ENCODE measurements around the gene NDUFS6. TPM values are rescaled to one million over a fixed set of nuclear protein-coding genes. Genes with fewer than 3 reads are reported as not detected.

NDUFS6 gene
- total RNA-seq, 1 experiment from 2014 or later = 72.8 TPM

GRCh38 chr5:1770443-1770802, 30.8 kb upstream of the NDUFS6 start:
- TF ChIP-seq CTCF (conservative IDR thresholded peaks at IDR 0.05; ENCODE audit: low read depth, low read length) = no peak
- TF ChIP-seq EZH2 (IDR thresholded peaks at IDR 0.05; ENCODE audit: borderline replicate concordance, low read depth, low read length, poor library complexity, severe bottlenecking) = no peak
- CTCF ChIA-PET = no interaction called here

GRCh38 chr5:1771149-1772065, 29.8 kb upstream of the NDUFS6 start:
- Histone ChIP-seq H3K27ac (ENCODE audit: low read depth, low read length, poor library complexity, severe bottlenecking) (no peak overlapping the region), H3K4me3 (ENCODE audit: low read depth, low read length, poor library complexity, severe bottlenecking) (no peak overlapping the region), H3K27me3 (replicated peaks; ENCODE audit: insufficient read depth, low read depth, low read length, poor library complexity) (peaks cover 61% of the 10 kb centered on the region), H3K9me3 (ENCODE audit: low read depth, low read length, poor library complexity, severe bottlenecking) (no peaks in the 10 kb centered on the region), H3K4me1 (ENCODE audit: insufficient read depth, low read length, poor library complexity, severe bottlenecking) (no peaks in the 10 kb centered on the region), H3K36me3 (ENCODE audit: insufficient read depth, low read length, poor library complexity, severe bottlenecking) (no peaks in the 10 kb centered on the region)
- CTCF ChIA-PET = no interaction called here
- no peak for DNase-seq (ENCODE audit: low spot score)
- BruUV-seq (replicated peaks) = no TSS peak
- POLR2A ChIA-PET (ENCODE audit: low non-redundant PET) = no interaction called here
- intact Hi-C loops (cut with micrococcal nuclease; ENCODE audit: unreplicated experiment) = no loop called here
- TF ChIP-seq EZH2 (IDR thresholded peaks at IDR 0.05; ENCODE audit: borderline replicate concordance, low read depth, low read length, poor library complexity, severe bottlenecking) = no peak
- TF ChIP-seq CTCF (conservative IDR thresholded peaks at IDR 0.05; ENCODE audit: low read depth, low read length) = no peak

More at GRCh38 chr5:1770443-1770802, 30.8 kb upstream of the NDUFS6 start:
- Histone ChIP-seq H3K4me3 (ENCODE audit: low read depth, low read length, poor library complexity, severe bottlenecking) (no peak overlapping the region), H3K27me3 (replicated peaks; ENCODE audit: insufficient read depth, low read depth, low read length, poor library complexity) (peaks cover 66% of the 10 kb centered on the region), H3K9me3 (ENCODE audit: low read depth, low read length, poor library complexity, severe bottlenecking) (no peaks in the 10 kb centered on the region), H3K27ac (ENCODE audit: low read depth, low read length, poor library complexity, severe bottlenecking) (no peak overlapping the region), H3K36me3 (ENCODE audit: insufficient read depth, low read length, poor library complexity, severe bottlenecking) (no peaks in the 10 kb centered on the region), H3K4me1 (ENCODE audit: insufficient read depth, low read length, poor library complexity, severe bottlenecking) (no peaks in the 10 kb centered on the region)
- POLR2A ChIA-PET (ENCODE audit: low non-redundant PET) = no interaction called here
- no peak for DNase-seq (ENCODE audit: low spot score)
- intact Hi-C loops (cut with micrococcal nuclease; ENCODE audit: unreplicated experiment) = no loop called here
- BruUV-seq (replicated peaks) = no TSS peak

- ChIA-PET CTCF (no interaction called here), POLR2A (ENCODE audit: low non-redundant PET) (no interaction called here)
- Histone ChIP-seq H3K36me3 (ENCODE audit: insufficient read depth, low read length, poor library complexity, severe bottlenecking) (no peaks in the 10 kb centered on the region), H3K27ac (ENCODE audit: low read depth, low read length, poor library complexity, severe bottlenecking) (no peak overlapping the region), H3K27me3 (replicated peaks; ENCODE audit: insufficient read depth, low read depth, low read length, poor library complexity) (peaks cover 52% of the 10 kb centered on the region), H3K4me3 (ENCODE audit: low read depth, low read length, poor library complexity, severe bottlenecking) (no peak overlapping the region), H3K9me3 (ENCODE audit: low read depth, low read length, poor library complexity, severe bottlenecking) (no peaks in the 10 kb centered on the region), H3K4me1 (ENCODE audit: insufficient read depth, low read length, poor library complexity, severe bottlenecking) (no peaks in the 10 kb centered on the region)
- TF ChIP-seq EZH2 (IDR thresholded peaks at IDR 0.05; ENCODE audit: borderline replicate concordance, low read depth, low read length, poor library complexity, severe bottlenecking) (no peak), CTCF (conservative IDR thresholded peaks at IDR 0.05; ENCODE audit: low read depth, low read length) (0 out of 2 replicates have a peak, but pooled peaks have one; percentile 30)
- BruUV-seq (replicated peaks) = no TSS peak
- intact Hi-C loops (cut with micrococcal nuclease; ENCODE audit: unreplicated experiment) = no loop called here
- peak; percentile 43 for DNase-seq (ENCODE audit: low spot score)
Observed at GRCh38 chr5:1772634-1773033, 28.6 kb upstream of the NDUFS6 start.
